WTC11 (cell line): ENCODE results near the gene PKLR.

ENCODE experiments used
- ATF2 ChIP-seq: sonication (generic); formaldehyde crosslinking; IDR thresholded peaks from 2 replicates; pipeline ENCODE4 v1.8.1; 2022; ENCODE audit warnings: low read depth, missing genetic modification reagents, borderline replicate concordance
- CREM ChIP-seq: sonication (generic); formaldehyde crosslinking; IDR thresholded peaks from 2 replicates; pipeline ENCODE4 v1.8.1; 2022; ENCODE audit warnings: mild to moderate bottlenecking, missing genetic modification reagents, moderate library complexity
- CTCF ChIP-seq: fragments of 200-600 bp; IDR thresholded peaks from 2 replicates; pipeline ENCODE4 v1.8.0; 2022; ENCODE audit warnings: antibody characterized with exemption
- E2F4 ChIP-seq: sonication (generic); formaldehyde crosslinking; IDR thresholded peaks from 2 replicates; pipeline ENCODE4 v1.8.1; 2022; ENCODE audit warnings: low read depth, mild to moderate bottlenecking, moderate library complexity, missing genetic modification reagents, borderline replicate concordance
- E2F5 ChIP-seq: sonication (generic); formaldehyde crosslinking; IDR thresholded peaks from 2 replicates; pipeline ENCODE4 v1.8.1; 2022; ENCODE audit warnings: mild to moderate bottlenecking, moderate library complexity, missing genetic modification reagents
- ESRRA ChIP-seq: sonication (generic); formaldehyde crosslinking; IDR thresholded peaks from 2 replicates; pipeline ENCODE4 v1.8.1; 2022; ENCODE audit warnings: mild to moderate bottlenecking, missing genetic modification reagents, borderline replicate concordance
- FOXP4 ChIP-seq: sonication (generic); formaldehyde crosslinking; IDR thresholded peaks from 2 replicates; pipeline ENCODE4 v1.8.0; 2022; ENCODE audit warnings: mild to moderate bottlenecking, missing genetic modification reagents
- GABPB1 ChIP-seq: sonication (generic); formaldehyde crosslinking; IDR thresholded peaks from 2 replicates; pipeline ENCODE4 v1.8.1; 2023; ENCODE audit warnings: mild to moderate bottlenecking, missing genetic modification reagents
- HMGA2 ChIP-seq: fragments of 250-450 bp; sonication (Bioruptor Pico); IDR thresholded peaks from 2 replicates; pipeline ENCODE4 v1.4.0; 2021; ENCODE audit warnings: mild to moderate bottlenecking, moderate library complexity
- MLX ChIP-seq: sonication (generic); formaldehyde crosslinking; IDR thresholded peaks from 2 replicates; pipeline ENCODE4 v1.8.1; 2023; ENCODE audit warnings: mild to moderate bottlenecking, missing genetic modification reagents, moderate library complexity
- NFE2L1 ChIP-seq: sonication (generic); formaldehyde crosslinking; IDR thresholded peaks from 2 replicates; pipeline ENCODE4 v1.8.1; 2023; ENCODE audit warnings: missing genetic modification reagents
- SMAD4 ChIP-seq: sonication (generic); formaldehyde crosslinking; IDR thresholded peaks from 2 replicates; pipeline ENCODE4 v1.8.0; 2022; ENCODE audit warnings: mild to moderate bottlenecking, missing genetic modification reagents
- USF2 ChIP-seq: sonication (generic); formaldehyde crosslinking; IDR thresholded peaks from 2 replicates; pipeline ENCODE4 v1.8.1; 2023; ENCODE audit warnings: mild to moderate bottlenecking, missing genetic modification reagents, moderate library complexity

- TF ChIP-seq NFE2L1 (CRISPR knock-in tag) (no peak), CTCF (no peak), USF2 (CRISPR knock-in tag) (no peak), E2F5 (no peak), GABPB1 (no peak), FOXP4 (CRISPR knock-in tag) (no peak), CREM (CRISPR knock-in tag) (no peak), E2F4 (CRISPR knock-in tag) (no peak), HMGA2 (CRISPR knock-in tag) (no peak), ATF2 (CRISPR knock-in tag) (no peak), ESRRA (CRISPR knock-in tag) (no peak), MLX (CRISPR knock-in tag) (no peak), SMAD4 (CRISPR knock-in tag) (no peak)
Observed at GRCh38 chr1:155284476-155284875, 16.8 kb downstream of the PKLR start.
